C4-2B (cell line): ENCODE measurements around the gene HRC.
A peak's percentile ranks its signal among the peaks of the same experiment; 100 is the strongest.

Source experiments
- H3K27ac ChIP-seq: fragments of 450-650 bp; 2 replicates; pipeline ENCODE4 v1.5.1; 2017
- ZFX ChIP-seq: fragments of 450-650 bp; IDR thresholded peaks from 2 replicates; pipeline ENCODE4 v1.6.1; 2017
- TF ChIP-seq, protein P1 (sequence below): fragments of 450-650 bp; conservative IDR thresholded peaks from 2 replicates; pipeline ENCODE4 v1.5.1; 2017; ENCODE audit warnings: mild to moderate bottlenecking

HRC gene

DNA sequence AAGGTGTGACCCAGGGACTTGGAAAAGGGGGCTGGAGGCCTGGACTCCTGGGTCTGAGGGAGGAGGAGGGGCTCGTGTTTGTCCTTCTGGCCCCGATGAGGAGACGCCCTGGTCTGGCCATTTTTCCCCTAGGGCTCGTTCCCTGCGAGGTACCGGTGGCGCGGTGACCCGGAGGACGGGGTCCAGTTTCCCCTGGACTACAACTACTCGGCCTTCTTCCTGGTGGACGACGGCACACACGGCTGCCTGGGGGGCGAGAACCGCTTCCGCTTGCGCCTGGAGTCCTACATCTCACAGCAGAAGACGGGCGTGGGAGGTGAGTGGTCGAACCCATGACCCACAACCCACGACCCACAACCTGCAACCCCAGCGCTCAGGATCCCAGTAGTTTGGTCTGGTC lies 13.2 kb upstream of the HRC start:
- TF ChIP-seq, protein P1, sequence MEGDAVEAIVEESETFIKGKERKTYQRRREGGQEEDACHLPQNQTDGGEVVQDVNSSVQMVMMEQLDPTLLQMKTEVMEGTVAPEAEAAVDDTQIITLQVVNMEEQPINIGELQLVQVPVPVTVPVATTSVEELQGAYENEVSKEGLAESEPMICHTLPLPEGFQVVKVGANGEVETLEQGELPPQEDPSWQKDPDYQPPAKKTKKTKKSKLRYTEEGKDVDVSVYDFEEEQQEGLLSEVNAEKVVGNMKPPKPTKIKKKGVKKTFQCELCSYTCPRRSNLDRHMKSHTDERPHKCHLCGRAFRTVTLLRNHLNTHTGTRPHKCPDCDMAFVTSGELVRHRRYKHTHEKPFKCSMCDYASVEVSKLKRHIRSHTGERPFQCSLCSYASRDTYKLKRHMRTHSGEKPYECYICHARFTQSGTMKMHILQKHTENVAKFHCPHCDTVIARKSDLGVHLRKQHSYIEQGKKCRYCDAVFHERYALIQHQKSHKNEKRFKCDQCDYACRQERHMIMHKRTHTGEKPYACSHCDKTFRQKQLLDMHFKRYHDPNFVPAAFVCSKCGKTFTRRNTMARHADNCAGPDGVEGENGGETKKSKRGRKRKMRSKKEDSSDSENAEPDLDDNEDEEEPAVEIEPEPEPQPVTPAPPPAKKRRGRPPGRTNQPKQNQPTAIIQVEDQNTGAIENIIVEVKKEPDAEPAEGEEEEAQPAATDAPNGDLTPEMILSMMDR: no peak
- no peak for TF ChIP-seq ZFX
- H3K27ac ChIP-seq: no peak overlapping the region

DNA sequence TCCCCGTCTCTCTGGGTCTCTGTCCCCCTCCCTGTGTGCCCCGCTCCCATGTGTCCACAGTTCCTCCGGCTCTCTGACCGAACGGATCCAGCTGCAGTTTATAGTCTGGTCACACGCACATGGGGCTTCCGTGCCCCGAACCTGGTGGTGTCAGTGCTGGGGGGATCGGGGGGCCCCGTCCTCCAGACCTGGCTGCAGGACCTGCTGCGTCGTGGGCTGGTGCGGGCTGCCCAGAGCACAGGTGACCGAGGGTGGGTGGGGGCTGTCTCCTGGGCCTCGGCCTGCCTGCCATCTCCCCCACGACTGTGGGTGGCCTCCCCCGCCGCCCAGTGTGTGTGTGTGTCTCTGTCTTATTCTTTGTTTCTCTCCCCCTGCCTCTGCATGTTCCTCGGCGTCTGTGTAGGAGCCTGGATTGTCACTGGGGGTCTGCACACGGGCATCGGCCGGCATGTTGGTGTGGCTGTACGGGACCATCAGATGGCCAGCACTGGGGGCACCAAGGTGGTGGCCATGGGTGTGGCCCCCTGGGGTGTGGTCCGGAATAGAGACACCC lies 12.7 kb upstream of the HRC start:
- H3K27ac ChIP-seq: no peak overlapping the region
- TF ChIP-seq, protein P1: no peak
- TF ChIP-seq ZFX: no peak

DNA sequence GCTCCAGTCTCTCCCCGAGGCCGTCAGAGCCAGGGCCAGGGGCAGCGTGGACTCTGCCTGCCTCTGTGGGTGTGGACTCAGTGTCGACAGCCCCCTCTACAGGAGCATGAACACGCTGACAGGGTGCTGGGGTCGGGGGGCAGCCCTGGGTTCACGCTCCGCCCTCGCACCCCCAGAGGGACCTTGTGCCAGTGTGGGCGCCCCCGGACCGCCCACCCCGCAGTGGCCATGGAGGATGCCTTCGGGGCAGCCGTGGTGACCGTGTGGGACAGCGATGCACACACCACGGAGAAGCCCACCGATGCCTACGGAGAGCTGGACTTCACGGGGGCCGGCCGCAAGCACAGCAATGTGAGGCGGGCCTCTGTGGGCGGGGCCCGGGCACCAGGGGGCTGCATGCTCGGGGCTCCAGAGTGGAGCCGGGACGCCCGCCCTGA lies 10.7 kb upstream of the HRC start:
- H3K27ac ChIP-seq: peak overlapping the region; percentile 98
- TF ChIP-seq, protein P1: no peak
- no peak for TF ChIP-seq ZFX

DNA sequence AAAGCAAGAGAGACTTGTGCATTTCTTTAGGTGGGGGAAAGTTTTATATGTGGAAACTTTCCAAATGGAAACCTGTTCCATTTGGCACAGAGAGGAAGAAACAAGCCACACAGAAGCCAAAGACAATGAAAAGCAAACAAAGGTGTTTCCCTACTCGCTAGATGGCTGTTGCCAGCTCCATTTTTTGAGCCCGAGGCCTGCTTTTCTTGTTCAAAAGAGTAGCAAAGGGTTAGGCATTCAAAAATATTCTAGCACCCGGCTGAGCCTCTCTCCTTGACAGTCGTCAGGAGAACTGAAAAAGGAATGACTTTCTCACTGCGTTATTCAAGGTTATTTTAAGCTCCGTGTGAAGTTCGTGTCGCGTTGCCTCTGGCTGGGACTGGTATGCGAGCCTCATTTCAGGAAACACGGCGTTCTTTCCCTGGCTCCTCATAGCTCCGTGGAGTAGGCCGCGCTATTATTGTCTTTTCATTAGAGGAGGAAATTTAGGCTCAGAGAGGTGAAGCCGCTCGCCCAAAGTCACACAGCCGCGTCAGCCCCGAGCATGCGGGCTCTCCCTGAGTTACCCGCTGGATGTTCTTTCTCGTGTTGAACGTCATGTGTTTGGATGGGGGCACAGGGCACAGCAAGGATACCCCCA lies 10.0 kb upstream of the HRC start:
- TF ChIP-seq, protein P1: no peak
- peak; percentile 91; the same call in 1 of the 2 replicates for TF ChIP-seq ZFX
- H3K27ac ChIP-seq: peak overlapping the region; percentile 98

DNA sequence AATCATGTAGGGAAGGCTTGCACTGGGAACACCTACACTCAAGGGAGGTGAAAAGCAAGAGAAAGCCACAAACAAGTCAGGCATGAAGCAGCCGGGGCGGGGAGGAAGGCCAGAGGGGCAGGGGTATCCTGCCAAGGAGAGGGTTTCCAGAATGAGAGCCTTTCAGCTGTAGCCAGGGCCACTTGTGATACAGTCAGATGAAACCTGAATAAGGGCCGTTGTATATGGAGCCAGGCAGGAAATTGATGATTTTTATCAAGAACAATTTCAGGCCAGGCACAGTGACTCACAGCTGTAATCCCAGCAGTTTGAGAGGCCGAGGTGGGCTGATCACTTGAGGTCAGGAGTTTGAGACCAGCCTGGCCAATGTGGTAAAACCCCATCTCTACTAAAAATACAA lies 6.8 kb upstream of the HRC start:
- no peak overlapping the region for H3K27ac ChIP-seq
- TF ChIP-seq, protein P1: no peak
- TF ChIP-seq ZFX: no peak

DNA sequence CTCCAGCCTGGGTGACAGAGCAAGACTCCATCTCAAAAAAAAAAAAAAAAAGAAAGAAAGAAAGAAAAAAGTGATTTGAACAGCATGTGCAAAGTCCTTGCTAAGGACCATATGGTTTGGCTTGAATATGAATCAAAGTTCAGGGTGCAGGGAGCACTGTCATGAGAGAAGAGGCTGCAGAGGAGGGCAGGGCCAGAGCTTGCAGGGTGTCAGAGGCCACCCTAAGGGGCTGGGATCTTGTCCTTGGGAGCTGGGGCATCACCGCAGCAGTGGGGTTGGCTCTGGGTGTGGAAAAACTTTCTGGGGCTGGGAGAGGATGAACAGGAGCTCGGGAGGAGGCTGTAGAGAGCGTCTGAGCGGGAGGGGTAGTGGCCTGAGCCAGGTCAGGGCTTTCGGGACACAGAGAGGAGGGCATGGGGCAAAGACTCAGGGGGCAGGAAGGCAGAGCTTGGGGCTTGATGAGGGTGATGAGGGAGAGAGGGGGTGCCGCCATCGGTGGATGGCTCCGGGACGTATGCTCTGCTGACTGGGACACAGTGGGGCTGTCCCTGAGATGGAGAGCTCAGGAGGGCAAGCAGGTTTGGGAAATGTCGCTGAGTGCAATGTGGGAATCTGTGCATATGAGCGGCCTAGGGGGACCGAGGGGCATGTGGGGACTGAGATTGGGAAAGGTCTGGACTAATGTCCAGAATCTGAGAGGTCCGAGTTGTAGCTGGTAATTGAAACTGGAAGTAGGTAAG lies 5.4 kb upstream of the HRC start:
- TF ChIP-seq ZFX: no peak
- H3K27ac ChIP-seq: no peak overlapping the region

DNA sequence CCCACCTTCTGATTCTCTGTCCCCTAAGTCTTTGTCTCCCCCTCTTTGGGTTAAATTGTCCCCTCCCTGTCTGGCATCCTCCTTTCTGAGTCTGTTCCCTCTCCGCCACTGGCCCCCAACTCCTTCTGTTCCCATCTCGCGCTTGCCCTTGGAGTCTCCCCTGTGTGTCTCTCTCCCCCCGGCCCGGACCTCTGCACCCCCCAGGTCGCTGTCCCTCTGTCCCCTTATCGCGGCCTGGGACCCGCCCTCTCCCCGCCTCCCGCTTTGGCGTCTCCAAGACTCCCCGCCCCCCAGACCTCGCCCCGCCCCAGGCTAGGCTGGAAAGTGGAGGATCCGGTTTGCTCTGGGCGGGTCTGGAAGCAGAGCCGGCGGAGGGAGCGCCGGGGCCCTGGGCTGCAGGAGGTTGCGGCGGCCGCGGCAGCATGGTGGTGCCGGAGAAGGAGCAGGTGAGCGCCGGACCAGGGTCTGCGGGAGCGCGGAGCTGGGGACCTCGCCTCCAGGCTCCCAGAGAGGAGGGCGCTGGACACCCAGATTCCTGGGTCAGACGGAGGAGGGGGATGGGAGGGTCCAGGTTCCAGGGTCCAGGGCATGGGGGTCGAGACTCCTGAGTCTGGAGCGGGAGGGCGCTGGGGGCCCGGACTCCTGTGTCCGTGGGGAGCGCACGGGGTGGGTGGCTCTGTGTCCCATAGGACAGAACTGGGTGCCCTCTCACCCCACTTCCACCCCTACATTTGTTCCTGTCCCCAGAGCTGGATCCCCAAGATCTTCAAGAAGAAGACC lies 2.4 kb upstream of the HRC start, which contains the start of gene TRPM4:
Gene TRPM4 (plus strand): TSS at position 348 of the 780 bp plus-strand sequence. CDS start 75 bp downstream, at position 423.
- H3K27ac ChIP-seq: peak within 1 kb of the TSS; percentile 98
- TF ChIP-seq, protein P1: no peak
- TF ChIP-seq ZFX: peak; percentile 41; the same call in 1 of the 2 replicates
